Heart right ventricle (tissue), 16 donors: ENCODE measurements around the gene RAB10. TPM values are rescaled to one million over a fixed set of nuclear protein-coding genes. Genes with fewer than 3 reads are reported as not detected.

Experiments used
- ATAC-seq, 8 donors: fragments of 200-7000 bp; cut with Tn5 transposase; one replicate each; pipeline ENCODE4 v1.9.1; 2020; ENCODE audit warnings: mild to moderate bottlenecking in 8 of 8, moderate library complexity in 8 of 8, moderate number of reproducible peaks in 1 of 8
- DNase-seq, 2 donors: peaks; one replicate each; pipeline ENCODE4 v3.0.0-alpha.2; 2020
- H3K27ac ChIP-seq, 10 donors: fragments of 200-600 bp; sonication (generic) in 2 of 10; one replicate each; pipeline versions ENCODE4 v1.5.0 to v1.8.0; 2020 to 2022; ENCODE audit warnings: mild to moderate bottlenecking in 3 of 10
- H3K27me3 ChIP-seq, 7 donors: fragments of 200-600 bp; one replicate each; pipeline ENCODE4 v1.8.0; 2021 to 2022; ENCODE audit warnings: mild to moderate bottlenecking in 2 of 7
- H3K36me3 ChIP-seq, 9 donors: fragments of 200-600 bp; sonication (generic) in 1 of 9; one replicate each; pipeline versions ENCODE4 v1.5.0 to v1.8.0; 2020 to 2022; ENCODE audit warnings: mild to moderate bottlenecking in 2 of 9
- H3K4me1 ChIP-seq, 9 donors: fragments of 200-600 bp; sonication (generic) in 1 of 9; one replicate each; pipeline versions ENCODE4 v1.5.0 to v1.8.0; 2020 to 2022; ENCODE audit warnings: mild to moderate bottlenecking in 4 of 9
- H3K4me3 ChIP-seq, 10 donors: fragments of 200-600 bp; sonication (generic) in 2 of 10; one replicate each; pipeline versions ENCODE4 v1.5.0 to v1.8.0; 2020 to 2022; ENCODE audit warnings: mild to moderate bottlenecking in 7 of 10, moderate library complexity in 2 of 10
- H3K9me3 ChIP-seq, 11 donors: fragments of 200-600 bp in 10 of 11; sonication (generic) in 2 of 11; one replicate each; pipeline versions ENCODE4 v1.5.0 to v1.8.0; 2013 to 2022; ENCODE audit warnings: mild to moderate bottlenecking in 2 of 11, control low read depth in 1 of 11, moderate library complexity in 1 of 11
- CTCF ChIP-seq, 9 donors: fragments of 200-600 bp; sonication (generic) in 2 of 9; IDR thresholded peaks; one replicate each; pipeline versions ENCODE4 v1.5.0 to v1.8.0; 2021 to 2022; ENCODE audit warnings: antibody characterized with exemption in 9 of 9, mild to moderate bottlenecking in 5 of 9, moderate library complexity in 1 of 9
- WGBS, 2 donors: extraction: QIAGEN DNeasy Blood & Tissue Kit; methylation state at CpG; one replicate each; pipeline ENCODE4 v1.1.7; 2013; ENCODE audit warnings: inconsistent platforms in 1 of 2; 5-methylcytosine and 5-hydroxymethylcytosine counted together
- intact Hi-C, 10 donors: fragments of 100-400 bp; cut with DNase I; formaldehyde crosslinking; loops; one replicate each; pipeline versions ENCODE4 v1.11.1 to v1.14.2; 2022
- polyA plus RNA-seq, 2 donors: library from polyadenylated mRNA; stranded (reverse); fragments of 200-250 nt; gene quantifications; one replicate each; pipeline ENCODE4 v1.2.3, GENCODE V29; 2013
- total RNA-seq, 10 donors: library from RNA; stranded (reverse); fragmentation: NEBNext Ultra II Directional in 3 of 10; extraction: Animal tissue kit (Norgen Biotek cat#: 25700) in 3 of 10; gene quantifications; one replicate each; pipeline versions ENCODE4 v1.2.1 to v1.2.4, GENCODE V29; 2021 to 2023
- donor health status: Arrhythmogenic right ventricular cardiomyopathy.
- donor health status: ischemic (EF 13 %, LVEDD 7.1; RV severe dilation, severe dysfunction).
- donor health status: healthy with polysubstance abuse.
- donor health status: DM: no; HTN: yes; CAD: no.
- donor health status: DM: no; HTN: no; CAD: no.
- donor health status: ischemic (EF 25% LVEDD 6.9; RV normal size, moderate dysfunction).
- donor health status: ischemic (EF 25% LVEDD 5.7; RV mildly dilated, moderate dysfunction).
- donor health status: healthy.
- donor health status: DM: yes; HTN: yes; CAD: no.
- donor health status: Ischemic cardiomyopathy.
- donor health status: ischemic (EF 35%, LVEDD 5.7; RV mildly dilated, moderate dysfunction).
- donor health status: nonischemic (EF 11% LVEDD 7.7; RV severe dilation, severe dysfunction).
- donor health status: DM: yes; HTN: yes; CAD: no.
- donor health status: PGD.
- donor health status: ischemic (EF 29% LVEDD 5.4; RV normal size, mild dysfunction).
- donor health status: nonischemic (EF 23%, LVEDD 6.1; RV moderate dilation, normal function).

The RAB10 gene
- total and polyA plus RNA-seq, 12 donors, result 32.2 to 110 (median 94.2) TPM

DNA sequence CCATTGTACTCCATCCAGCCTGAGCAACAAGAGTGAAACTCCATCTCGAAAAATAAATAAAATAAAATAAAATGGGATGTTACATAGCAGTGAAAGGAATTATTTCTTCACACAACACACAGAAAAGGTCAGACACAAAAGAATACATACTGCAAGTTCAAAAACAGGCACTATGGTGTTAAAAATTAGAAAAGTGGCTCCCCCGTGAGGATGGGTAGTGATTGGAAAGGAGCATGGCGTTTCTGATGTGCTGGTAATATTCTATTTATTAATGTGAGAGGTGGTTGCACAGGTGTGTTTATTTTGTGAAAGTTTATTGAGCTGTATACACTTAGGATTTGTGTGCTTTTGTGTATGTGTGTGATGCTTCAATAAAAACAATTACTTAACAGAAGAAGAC is 22.9 kb upstream of the RAB10 start:
- peaks cover 0 to 4% (median 0%) of the 10 kb centered on the region in 11 donors for H3K9me3 ChIP-seq
- intact Hi-C loops, result no loop called here
- 82 to 86% methylated on average over 3 of the region's 3 CpGs for WGBS, 2 donors

DNA sequence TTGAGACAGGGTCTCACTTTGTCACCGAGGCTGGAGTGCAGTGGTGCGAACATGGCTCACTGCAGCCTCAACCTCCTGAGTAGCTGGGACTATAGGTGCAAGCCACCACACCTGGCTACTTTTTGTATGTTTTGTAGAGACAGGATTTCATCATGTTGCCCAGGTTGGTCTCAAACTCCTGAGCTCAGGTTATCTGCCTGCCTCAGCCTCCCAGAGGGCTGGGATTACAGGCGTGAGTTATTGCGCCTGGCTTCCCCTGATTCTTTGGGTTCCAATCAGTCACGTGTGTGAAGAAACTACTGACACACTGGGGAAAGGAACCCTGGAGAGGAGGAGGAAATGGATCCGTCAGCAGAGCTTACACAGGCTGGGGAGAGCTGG is 22.3 kb upstream of the RAB10 start:
- Histone ChIP-seq H3K27ac (no peak overlapping the region), H3K4me1 (peaks cover 0 to 59% (median 6%) of the 10 kb centered on the region in 9 donors), H3K4me3 (no peak overlapping the region), H3K27me3 (no peaks in the 10 kb centered on the region), H3K36me3 (no peaks in the 10 kb centered on the region), H3K9me3 (peaks cover 0 to 4% (median 0%) of the 10 kb centered on the region in 11 donors)
- intact Hi-C loops, result no loop called here
- DNase-seq (no peak), ATAC-seq (no peak)
- TF ChIP-seq CTCF (IDR thresholded peaks at IDR 0.05), result no peak
- 73 to 74% methylated on average over 6 of the region's 6 CpGs for WGBS, 2 donors

More for the DNA sequence above, 22.9 kb upstream of the RAB10 start:
- no peak overlapping the region for H3K27ac ChIP-seq
- peaks cover 0 to 53% (median 6%) of the 10 kb centered on the region in 9 donors for H3K4me1 ChIP-seq
- TF ChIP-seq CTCF (IDR thresholded peaks at IDR 0.05), result no peak
- no peaks in the 10 kb centered on the region for H3K27me3 ChIP-seq
- DNase-seq (no peak), ATAC-seq (no peak)
- no peaks in the 10 kb centered on the region for H3K36me3 ChIP-seq
- H3K4me3 ChIP-seq, result no peak overlapping the region

DNA sequence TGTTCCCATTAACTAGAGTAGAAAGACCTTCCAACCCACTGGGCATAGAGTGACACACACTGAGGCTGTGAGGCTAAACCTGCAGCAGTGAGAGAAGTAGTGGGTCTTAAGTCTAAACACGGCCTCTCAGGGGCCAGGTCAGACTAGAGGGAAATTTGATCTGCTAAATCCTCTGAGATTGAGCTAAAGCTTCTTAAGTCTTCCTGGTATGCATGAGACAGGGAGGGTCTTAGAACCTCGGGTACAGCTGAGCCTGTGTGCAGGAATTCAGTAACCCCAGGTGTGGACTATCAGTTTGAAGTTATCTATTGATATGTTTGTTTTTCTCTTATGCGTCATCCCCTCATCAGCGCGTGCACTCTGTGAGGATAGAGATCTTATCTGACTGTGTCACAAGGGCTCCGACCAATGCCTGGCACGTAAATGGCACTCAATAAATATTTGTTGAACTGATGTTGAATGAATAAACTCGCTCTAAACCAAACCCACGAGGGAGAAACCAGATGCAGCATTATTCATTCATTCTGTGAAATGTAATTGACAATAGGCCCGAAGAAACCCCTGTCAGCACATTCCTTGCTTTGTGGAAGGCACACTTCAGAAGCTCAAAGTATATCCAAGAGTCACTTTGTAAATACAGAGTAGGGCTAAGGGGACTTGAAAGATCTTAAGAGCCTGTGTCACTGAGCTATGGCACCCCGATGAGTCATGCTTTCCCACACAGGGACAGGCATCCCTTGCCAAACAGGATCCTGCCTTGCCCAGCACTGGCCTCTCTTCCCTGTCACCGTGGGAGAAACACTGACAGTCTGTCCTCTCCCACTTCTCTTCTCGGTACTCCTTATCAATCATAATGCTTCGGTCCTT is 21.7 kb upstream of the RAB10 start:
- WGBS, 2 donors, result 36 to 38% methylated on average over 14 of the region's 14 CpGs
- Histone ChIP-seq H3K36me3 (no peaks in the 10 kb centered on the region), H3K9me3 (peaks cover 0 to 4% (median 0%) of the 10 kb centered on the region in 11 donors), H3K27ac (peak overlapping the region in 1 of 10 donors; percentile 23), H3K4me1 (peaks cover 0 to 59% (median 6%) of the 10 kb centered on the region in 9 donors), H3K27me3 (no peaks in the 10 kb centered on the region), H3K4me3 (no peak overlapping the region)
- ATAC-seq (peak; percentile 70 to 95 (median 90)), DNase-seq (peak; percentile 53 to 55)
- intact Hi-C loops, result no loop called here
- TF ChIP-seq CTCF (IDR thresholded peaks at IDR 0.05), result no peak

GRCh38 chr2:26013668-26014067 is 20.2 kb upstream of the RAB10 start:
- Histone ChIP-seq H3K27me3 (no peaks in the 10 kb centered on the region), H3K4me3 (no peak overlapping the region), H3K4me1 (peaks cover 9 to 62% (median 17%) of the 10 kb centered on the region in 9 donors), H3K36me3 (no peaks in the 10 kb centered on the region), H3K27ac (no peak overlapping the region), H3K9me3 (peaks cover 0 to 4% (median 0%) of the 10 kb centered on the region in 11 donors)
- intact Hi-C loops, result no loop called here
- no peak for TF ChIP-seq CTCF (IDR thresholded peaks at IDR 0.05)
- ATAC-seq (no peak), DNase-seq (no peak)
- WGBS, 2 donors, result 96 to 100% methylated on average over 1 of the region's 1 CpG
